HTERT RPE-1 (cell line): ENCODE measurements around the gene VEPH1.

Experiments
- in situ Hi-C: fragments of 300-500 bp; cut with MboI; formaldehyde crosslinking; loops from 4 replicates; pipeline ENCODE4 v1.14.3; 2020; ENCODE audit warnings: low sequenced_read_pairs

Gene VEPH1

DNA sequence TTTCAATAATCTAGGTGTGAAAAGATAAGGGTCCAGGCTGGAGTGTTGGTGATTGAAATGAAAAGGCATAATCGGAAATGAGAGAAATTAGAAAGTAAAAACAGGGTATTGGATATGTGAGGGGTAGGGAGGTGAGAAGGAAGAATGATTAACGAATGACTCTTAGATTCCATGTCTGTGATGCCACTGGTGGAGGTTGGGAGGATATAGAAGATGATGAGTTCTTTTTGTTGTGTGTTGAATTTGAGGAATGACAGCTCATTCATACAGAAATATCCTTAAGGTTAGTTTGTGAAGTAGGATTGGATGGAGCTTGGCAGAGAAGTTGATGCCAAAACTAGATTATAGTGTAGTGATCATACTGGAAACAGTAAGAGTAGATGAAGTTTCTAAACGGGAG, 271.1 kb downstream of the VEPH1 start:
- in situ Hi-C loops, result no loop called here

DNA sequence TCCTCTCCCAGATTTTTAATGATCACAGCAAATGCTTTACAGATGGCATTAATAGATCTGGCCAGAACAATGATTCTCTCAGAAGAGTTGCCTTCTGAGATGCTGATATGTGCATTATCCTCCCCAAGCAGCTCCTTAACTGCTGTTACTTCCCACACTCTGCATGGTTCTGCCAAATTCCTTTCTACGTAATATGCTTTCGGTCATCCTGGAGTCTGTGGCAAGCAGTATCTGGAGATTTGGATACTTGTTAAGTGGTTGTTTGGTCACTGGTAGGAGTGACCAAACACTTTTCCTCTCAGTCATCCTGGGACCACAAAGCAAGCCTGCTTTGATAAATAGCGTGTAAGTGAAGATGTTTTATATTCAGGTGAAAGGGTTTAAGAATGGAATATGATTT, 272.1 kb downstream of the VEPH1 start:
- in situ Hi-C loops, result no loop called here

DNA sequence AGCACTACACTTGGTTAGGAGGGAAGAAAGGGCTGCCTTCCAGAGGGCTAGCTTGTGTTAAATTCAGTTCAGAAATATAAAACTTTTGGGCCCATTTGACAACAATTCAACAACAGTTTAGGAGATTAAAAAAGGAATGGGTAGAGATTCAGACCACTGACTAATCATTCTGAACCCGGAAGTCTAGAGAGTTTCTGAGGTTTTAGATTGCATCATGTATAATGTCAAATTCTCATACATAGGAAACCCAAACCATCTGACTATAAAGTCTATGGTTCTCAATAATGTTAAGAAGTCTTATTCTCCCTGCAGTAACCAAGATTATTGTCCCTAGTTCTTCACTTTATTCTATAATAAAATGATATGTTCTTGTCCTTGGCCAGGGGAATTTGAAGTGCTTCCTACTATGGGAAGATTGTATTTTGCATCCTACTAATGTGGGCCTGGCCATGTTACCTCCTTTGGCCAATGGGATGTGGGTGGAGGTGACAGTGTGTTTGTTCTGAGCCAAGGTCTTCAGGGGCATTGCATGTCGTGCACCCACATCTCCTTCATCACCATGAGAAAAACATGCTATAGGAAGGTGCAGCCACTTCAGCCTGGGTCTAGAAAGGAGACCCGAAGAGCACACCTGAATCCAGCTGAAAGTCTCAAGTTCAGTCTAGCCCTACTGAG, 276.9 kb downstream of the VEPH1 start:
- in situ Hi-C loops, result no loop called here

GRCh38 chr3:157225001-157225400, 278.2 kb downstream of the VEPH1 start:
- in situ Hi-C loops, result no loop called here

DNA sequence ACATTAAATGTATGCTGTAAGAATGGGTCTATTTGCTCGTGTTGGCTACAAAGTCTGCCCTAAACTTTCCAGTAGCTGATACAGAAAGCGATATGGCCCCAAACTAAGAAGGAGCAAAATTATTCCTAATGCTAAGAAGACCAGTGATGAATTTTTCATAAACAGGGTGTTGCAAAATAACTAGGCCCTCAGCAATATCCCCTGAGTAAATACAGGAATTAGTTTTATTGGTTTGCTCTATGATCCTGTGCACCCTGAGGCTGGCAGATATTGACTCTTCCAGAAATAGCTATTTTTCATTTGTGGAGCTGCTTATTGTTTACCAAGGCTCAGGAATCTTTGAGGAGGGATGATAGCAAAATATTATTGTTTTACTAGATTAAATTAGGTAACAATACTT, 282.3 kb downstream of the VEPH1 start:
- in situ Hi-C loops, result no loop called here

DNA sequence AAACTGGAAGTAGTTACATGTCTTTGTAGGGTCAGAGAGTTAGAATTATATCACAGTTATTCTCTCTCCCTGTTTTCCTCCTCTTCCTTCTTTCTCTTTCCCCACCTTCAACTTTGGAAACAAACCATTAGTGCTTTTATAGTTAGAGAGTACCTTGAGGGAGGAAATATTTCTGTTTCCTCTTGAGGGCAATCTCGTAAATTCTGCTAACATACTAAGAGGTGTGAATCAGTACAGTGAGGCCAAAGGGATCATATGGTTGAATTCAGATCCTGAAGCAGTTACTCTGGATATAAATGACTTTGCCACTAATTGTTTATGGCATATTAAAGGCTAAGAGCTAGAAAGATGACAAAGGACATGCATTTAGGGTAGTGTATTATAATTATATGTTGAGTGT, 283.0 kb downstream of the VEPH1 start:
- in situ Hi-C loops, result no loop called here

DNA sequence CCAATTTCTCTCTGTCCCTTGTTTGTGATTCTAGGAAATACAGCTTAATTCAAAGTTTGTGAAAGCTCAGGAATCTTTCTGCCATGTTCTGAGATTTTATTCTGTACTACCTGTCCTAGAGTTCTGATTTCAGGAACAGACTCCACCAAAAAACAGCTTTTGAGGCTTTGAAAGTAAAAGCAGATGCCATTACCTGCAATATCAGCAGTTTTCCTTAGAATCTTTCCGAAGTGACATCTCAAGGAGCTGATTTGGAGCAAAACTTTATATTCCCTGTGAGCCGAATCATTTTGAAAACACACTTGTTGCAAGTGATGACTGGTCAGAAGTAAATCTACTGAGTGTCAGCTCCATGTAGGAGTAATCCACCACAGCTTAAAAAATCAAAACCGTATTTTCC, 284.0 kb downstream of the VEPH1 start:
- in situ Hi-C loops, result no loop called here
